ENCODE results near the gene ACBD7.

GRCh38 chr10:15124908-15125307, 36.3 kb upstream of the ACBD7 start:
- no peak for TF ChIP-seq CTCF (IDR thresholded peaks at IDR 0.05; ENCODE audit: borderline replicate concordance, extremely low read depth, low read length, poor library complexity, severe bottlenecking)
- no peak for TF ChIP-seq EZH2 (IDR thresholded peaks at IDR 0.05; ENCODE audit: borderline replicate concordance, low read depth, low read length, severe bottlenecking)

Data from DND-41 (cell line).